AML-193 (cell line): ENCODE measurements around the gene MORC3.
A peak's percentile ranks its signal among the peaks of the same experiment; 100 is the strongest.
"Not testable (repeated sequence)": the region's sequence is repeated elsewhere in the genome, so short reads cannot be mapped to it uniquely, and the experiment has no call there.

Experiments
- DNase-seq, 2 experiments: peaks; one replicate each; lab custom pipeline; 2025; lab: John Stamatoyannopoulos, UW

The MORC3 gene

DNA sequence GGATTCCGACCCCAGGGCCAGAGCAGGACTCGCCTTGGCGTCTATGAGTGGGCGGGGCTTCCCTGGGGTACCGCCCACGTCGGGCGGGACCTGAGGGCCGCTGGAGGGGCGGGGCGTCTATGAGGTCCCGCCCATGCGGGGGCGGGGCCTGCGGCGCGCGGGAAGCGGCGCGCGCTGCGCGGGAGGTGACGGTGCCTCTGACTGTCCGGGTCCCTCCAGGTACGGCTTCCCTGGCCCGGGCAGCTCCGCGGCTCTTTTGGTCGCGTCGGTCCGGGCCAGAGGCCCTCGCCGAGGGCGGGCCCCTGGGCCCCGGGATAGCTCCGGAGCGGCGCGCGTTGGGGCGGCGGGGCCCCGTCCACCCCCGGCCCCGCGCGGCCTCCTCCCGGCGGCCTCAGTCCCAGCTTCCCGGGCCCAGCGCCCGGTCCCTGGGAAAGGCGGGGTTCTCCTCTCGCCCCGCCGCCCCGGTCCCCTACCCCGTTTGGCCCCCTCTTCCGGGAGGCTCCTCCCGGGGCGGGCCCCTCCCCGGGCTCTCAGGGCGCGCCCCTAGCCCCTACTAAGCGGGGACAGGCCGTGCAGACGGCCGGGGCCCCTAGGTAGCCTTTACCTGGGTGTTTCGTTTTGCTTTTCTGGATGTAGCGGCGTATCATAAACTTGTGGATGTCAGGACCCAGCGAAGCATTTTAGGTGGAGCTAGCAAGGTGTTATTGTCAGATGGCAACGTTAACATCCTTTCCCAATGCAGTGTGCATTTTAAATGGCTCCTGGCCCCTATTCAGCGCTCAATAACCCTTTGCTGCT lies 65.4 kb downstream of the MORC3 start, which contains the start of gene CHAF1B:
TSS of gene CHAF1B (plus strand) at position 160 of the 798 bp plus-strand sequence. CDS start 745 bp downstream, outside the sequence.
- peak; percentile 16 to 45 for DNase-seq

DNA sequence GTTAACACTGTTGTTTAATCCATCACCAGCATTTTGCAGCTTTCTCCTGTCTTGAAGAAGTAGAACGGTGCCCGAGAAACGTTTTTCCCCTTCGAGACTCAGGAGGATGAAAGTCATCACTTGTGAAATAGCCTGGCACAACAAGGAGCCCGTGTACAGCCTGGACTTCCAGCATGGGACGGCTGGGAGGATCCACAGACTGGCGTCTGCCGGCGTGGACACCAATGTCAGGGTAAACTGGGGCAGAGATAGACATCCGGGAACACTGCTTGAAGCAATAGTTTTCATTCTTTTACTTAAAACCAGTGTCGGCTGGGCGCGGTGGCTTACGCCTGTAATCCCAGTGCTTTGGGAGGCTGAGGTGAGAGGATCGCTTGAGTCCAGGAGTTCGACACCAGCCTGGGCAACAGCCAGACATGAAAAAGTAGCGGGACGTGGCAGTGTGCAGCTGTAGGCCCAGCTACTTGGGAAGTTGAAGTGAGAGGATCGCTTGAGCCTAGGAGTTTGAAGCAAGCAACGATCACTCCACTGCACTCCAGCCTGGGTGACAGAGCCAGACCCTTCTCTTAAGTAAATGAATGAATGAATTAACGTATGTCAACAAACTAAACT lies 66.1 kb downstream of the MORC3 start:
- DNase-seq, result no peak

DNA sequence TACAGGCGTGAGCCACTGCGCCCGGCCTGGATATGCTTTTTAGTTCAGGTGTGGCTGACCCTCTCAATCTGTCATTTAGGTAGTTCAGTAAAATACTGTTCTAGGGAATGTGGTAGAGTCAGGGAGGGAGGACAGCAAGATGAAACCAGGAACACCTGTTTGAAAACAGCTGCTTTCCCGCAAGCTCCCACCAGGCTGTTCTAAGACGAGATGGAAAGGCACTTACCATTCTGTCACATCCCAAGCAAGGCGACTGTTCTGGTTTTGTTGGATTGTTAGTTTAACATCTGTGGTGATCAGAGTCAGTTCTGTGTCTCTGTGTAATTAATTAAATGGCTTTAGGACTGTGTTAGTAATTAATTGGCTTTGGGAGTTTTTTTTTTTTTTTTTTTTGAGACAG lies 68.1 kb downstream of the MORC3 start:
- no peak for DNase-seq

DNA sequence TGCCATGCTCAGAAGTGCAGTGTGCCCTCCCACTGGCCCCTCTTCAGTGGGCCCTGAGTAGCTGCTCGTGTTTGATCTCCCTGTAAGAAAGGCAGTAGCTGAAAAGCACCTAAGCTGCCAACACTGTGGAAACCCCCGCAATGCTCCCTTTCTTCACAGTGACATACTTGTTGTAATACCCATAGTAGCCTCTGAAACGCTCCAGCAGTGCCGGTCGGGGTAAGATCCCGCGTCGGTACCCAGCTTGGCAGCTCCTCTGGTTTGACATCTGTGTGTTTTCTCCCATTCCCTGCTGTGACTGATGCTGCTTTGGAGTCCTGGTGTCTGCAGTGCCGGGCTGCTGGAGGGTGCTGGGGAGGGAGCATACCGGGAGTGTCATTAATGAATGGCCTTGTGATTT lies 68.8 kb downstream of the MORC3 start:
- no peak for DNase-seq

DNA sequence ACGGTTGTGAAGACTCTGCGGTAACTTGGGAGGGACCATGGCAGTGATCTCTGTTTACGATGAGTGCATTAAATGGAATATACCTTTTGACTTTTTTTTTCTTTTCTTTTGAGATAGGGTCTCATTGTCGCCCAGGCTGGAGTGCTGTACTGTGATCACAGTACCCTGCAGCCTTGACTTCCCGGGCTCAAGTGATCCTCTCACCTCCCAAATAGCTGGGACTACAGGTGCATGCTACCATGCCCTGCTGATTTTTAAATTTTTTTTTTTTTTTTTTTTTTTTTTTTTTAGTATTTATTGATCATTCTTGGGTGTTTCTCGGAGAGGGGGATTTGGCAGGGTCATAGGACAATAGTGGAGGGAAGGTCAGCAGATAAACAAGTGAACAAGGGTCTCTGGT lies 71.7 kb downstream of the MORC3 start:
- not testable (repeated sequence) for DNase-seq

DNA sequence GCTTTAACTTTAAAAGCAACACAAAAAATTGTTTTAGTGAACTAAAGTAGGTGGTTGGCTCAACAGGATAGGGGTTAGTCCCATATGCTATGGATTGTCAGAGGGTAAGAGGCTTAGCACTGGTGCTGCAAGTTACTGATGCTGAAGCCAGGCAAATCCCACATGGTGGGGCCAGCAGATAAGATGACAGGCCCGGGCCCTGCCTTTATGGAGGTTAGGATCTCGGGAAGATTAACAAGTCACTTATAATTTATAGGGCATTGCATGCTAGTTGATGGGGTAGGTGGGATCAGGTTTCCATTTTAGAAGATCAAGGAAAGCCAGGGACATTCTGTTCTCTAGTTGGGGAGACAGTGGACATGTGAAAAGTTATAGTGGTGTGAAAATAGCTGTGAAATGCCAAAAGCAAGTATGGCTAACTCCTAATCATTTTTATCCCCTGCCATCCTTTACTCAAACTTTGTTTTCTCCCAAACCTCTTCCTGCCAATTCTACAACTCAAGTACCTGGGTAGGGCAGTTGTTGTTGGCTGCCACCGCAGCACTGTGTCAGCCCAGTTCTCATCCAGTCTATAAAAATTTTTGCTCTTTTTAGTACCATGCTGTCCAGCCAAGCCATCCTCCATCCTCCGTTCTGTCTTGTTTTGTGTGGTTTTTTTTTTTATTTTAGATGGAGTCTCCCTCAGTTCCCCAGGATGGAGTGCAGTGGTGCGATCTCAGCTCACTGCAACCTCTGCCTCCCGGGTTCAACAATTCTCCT lies 75.5 kb downstream of the MORC3 start:
- DNase-seq, result no peak

DNA sequence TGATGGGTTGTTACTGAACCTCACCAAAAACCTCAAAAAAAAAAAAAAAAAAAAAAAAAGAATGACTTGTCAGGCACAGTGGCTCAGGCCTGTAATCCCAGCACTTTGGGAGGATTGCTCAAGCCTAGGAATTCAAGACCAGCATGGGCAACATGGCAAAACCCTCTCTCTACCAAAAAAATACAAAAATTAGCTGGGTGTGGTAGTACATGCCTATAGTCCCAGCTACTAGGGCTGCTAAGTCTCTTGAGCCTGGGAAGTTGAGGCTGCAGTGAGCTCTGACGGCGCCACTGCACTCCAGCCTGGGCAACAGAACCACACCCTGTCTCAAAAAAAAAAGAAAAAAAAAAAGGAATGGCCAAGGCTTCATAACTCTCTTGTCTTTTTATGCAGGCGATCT lies 76.3 kb downstream of the MORC3 start:
- no peak for DNase-seq

DNA sequence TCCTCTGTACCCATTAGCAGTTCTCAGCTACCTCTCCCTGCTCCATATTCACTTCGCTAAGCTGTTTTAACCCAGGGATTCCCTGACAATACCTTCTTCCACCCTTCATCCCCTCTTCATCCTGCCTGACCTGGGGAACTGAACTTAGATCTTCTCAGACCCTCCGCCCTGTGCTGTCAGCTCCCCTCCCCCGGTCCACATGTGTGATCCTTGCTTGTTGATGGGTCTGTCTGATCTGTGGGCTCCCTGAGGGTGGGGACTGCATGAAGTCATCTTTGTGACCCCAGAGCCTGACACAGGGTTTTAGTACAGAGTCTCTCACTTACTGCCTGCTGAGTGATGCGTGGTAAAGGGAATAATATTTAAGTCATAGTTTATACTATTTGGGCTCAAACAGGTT lies 77.0 kb downstream of the MORC3 start:
- DNase-seq, result no peak

DNA sequence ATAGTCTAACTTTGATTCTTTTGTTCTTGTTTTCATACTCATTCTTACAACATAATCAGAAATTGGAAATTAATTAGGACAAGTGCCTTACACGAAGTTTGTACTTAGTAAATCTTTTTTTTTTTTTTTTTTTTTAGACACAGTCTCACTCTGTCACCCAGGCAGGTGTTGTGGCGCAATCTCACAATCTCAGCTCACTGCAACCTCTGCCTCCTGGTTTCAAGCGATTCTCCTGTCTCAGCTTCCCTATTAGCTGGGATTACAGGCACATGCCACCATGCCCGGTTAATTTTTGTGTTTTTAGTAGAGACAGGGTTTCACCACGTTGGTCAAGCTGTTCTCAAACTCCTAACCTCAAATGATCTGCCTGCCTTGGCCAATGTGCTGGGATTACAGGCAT lies 77.6 kb downstream of the MORC3 start:
- no peak for DNase-seq

DNA sequence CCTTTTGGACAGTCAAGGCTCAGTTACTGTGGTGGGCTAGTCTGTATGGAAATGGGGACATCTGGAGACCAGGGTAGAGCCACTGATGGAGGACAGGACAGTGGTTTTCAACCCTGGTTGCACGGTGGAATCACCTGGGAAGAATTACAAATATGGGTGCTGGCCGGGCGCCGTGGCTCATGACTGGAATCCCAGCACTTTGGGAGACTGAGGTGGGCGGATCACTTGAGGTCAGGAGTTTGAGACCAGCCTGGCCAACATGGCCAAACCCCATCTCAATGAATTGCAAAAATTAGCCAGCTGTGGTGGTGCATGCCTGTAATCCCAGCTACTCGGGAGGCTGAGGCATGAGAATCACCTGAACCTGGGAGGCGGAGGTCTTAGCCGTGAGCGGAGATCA lies 79.7 kb downstream of the MORC3 start:
- not testable (repeated sequence) for DNase-seq

DNA sequence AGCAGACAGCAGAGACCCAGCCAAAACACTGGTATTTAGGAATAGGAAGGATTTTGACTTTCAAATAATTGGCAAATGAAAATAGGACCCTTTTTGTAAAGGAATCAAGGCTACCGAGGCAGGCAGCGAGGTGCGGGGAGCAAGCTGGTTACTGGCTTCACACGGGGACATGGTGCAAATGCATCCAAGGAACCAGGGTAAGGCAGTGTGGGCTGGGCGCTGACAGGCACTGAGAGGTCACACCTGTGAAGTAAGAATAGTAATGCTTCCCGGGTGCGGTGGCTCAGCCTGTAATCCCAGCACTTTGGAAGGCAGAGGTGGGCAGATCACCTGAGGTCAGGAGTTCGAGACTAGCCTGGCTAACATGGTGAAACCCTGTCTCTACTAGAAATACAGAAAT lies 80.7 kb downstream of the MORC3 start:
- DNase-seq, result no peak

DNA sequence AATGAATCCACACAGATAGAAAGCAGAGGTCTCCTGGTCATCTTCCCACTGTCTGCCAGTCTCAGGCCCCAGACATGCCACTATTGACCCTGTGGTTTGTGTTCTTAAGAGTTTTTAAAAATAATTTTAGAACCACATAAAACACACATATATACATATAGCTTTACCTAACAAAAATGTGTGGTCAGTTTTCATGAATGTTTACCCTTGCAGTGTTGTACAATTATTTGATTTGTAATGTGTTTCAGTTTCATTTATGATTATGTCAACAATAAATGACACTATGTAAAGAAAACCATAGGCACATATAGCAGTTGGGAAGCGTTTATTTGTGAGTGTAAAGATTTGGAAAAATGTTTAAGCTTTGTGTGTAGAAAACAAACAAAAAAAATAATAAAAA lies 82.3 kb downstream of the MORC3 start:
- DNase-seq, result no peak

DNA sequence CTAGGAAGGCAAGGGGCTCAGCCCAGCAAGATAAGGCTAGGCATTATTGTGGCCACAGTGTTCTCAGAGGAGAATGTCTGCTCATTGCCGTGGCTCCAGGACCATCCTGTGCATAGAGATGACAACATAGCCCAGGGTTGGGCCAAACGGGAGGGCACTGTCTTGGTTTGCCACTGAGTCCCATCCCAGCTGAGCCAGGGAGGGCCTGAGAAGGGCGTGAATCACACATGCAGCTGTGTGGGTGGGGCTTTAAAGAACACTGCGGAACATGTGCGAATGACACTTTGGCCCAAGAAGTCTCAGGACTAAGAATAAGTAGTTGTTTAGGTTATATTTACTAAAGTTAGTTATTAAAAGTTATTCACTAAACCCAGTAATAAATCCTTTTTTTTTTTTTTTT lies 83.7 kb downstream of the MORC3 start:
- DNase-seq, result no peak

DNA sequence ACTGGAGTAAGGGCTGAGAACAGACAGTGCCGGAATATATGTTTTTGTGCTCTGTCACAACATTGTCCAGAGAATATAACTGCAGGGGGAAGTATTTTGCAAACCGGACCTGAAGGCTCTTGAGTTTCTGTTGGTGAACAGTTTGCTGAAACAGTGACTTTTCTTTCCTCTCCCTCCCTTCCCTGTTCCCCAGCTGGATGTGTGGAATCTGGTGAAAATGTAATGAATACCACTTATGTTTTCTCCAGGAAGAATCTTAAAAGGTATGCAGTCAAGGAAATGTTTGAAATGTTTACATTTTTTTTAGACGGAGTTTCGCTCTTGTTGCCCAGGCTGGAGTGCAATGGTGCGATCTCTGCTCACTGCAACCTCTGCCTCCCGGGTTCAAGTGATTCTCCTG lies 88.6 kb downstream of the MORC3 start:
- no peak for DNase-seq

DNA sequence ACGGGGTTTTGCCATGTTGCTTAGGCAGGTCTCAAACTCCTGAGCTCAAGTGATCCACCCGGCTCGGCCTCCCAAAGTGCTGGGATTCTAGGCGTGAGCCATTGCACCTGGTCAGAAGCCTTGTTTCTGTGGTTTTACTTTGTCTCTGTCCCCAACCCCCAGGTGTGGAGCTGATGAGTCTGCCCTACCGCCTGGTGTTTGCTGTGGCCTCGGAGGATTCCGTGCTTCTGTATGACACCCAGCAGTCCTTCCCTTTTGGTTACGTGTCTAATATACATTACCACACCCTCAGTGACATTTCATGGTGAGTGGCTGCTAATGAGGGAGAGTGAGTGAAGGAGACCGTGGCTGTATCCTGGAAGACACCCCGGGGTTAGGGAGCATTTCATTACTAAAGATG lies 91.3 kb downstream of the MORC3 start:
- DNase-seq, result no peak

DNA sequence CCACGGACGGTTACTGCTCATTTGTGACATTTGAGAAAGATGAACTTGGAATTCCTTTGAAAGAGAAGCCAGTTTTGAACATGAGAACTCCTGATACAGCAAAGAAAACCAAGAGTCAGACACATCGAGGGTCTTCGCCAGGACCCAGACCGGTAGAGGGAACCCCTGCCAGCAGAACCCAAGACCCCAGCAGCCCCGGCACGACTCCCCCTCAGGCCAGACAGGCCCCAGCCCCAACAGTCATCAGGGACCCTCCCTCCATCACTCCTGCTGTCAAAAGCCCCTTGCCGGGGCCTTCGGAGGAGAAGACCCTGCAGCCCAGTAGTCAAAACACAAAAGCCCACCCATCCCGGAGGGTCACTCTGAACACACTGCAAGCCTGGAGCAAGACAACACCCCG lies 92.9 kb downstream of the MORC3 start:
- DNase-seq, result no peak

DNA sequence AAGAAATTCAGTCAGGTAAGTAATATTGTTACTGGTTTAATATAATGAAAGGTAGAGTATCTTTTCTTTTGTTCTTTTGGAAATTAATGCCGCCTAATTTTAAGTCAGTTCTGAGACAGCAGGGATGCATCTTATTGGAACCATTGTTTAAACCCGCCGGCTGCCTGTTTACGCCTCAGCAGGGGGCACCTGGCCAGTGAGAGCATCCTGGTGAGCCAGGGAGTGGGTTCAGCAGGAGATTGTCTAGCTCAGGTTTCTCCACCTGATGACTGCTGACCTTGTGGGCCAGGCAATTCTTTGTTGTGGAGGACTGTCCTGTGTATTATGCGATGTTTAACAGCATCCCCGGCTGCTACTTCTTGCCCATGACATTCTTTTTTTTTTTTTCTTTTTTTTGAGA lies 95.4 kb downstream of the MORC3 start:
- DNase-seq, result no peak

DNA sequence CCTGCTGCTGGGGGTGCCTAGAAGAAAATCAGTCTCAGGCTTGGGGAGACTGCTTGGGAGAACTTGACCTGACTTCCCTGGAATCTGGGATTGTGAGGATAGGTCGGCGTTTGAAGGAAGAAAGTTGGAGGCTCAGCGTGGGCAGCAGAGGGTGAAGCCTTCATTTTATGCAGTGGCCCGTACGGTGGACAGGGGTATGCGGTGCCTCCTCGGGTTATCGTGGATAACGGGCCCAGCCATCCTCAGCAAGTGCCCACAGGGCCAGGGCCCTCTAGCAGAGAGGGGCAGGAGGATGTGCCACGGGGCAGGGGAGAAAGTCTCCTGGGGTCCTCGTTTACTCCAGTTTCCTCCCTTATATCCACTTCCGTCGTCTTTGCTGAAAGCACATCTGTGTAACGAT lies 99.2 kb downstream of the MORC3 start:
- no peak for DNase-seq

DNA sequence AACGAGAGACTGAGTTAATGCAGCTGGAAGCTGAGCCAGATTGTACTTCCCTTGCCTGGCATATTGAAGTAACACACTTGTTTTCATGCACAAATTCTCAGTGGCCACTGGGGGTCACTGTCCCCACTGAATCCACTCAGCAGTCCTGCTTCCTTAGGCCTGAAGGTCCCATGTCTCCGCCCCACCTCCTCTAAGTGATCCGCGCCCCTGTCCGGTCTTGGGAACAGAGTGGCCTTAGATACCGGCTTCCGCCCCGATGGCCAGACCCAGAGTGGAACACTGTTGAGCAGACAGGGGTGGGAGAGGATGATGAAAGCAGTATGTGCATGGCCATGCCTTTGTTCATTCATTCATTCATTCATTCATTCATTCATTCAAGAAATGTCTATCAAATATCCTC lies 100.0 kb downstream of the MORC3 start:
- DNase-seq, result peak; percentile 38 to 54

DNA sequence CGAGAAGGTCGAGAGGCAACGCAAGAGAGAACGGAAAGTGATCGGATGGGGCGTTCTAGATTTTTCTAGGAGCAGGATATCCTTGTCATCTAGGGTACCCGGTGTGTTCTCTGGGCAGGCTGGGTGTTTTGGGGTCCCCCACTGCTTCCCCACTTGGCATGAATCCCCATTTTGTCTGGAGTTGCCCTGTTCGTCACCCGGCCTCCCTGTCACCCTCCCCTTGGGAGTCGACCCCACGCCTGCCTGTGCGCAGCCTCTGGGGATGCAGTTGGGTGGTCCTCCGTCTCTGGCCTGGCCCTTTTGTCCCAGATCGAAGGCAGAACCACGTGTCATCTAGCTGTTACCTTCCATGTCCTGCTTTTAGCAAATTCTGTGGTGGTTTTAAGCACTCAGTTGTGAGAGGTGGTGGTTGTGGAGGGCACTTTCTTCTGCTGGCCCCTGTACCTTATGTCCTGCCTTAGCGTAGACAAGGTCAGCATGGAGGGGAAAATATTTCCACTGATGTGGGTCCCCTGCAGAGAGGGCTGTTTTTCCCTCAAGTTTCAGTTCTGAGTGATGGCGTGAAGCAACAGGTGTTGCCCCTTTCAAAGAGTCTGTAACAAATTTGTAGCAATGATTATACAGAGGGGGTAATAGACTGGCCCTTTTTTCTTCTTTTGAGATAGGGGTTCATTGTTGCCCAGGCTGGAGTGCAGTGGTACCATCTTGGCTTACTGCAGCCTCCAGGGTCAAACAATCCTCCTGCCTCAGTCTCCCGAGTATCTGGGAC lies 100.8 kb downstream of the MORC3 start:
- DNase-seq, result no peak

DNA sequence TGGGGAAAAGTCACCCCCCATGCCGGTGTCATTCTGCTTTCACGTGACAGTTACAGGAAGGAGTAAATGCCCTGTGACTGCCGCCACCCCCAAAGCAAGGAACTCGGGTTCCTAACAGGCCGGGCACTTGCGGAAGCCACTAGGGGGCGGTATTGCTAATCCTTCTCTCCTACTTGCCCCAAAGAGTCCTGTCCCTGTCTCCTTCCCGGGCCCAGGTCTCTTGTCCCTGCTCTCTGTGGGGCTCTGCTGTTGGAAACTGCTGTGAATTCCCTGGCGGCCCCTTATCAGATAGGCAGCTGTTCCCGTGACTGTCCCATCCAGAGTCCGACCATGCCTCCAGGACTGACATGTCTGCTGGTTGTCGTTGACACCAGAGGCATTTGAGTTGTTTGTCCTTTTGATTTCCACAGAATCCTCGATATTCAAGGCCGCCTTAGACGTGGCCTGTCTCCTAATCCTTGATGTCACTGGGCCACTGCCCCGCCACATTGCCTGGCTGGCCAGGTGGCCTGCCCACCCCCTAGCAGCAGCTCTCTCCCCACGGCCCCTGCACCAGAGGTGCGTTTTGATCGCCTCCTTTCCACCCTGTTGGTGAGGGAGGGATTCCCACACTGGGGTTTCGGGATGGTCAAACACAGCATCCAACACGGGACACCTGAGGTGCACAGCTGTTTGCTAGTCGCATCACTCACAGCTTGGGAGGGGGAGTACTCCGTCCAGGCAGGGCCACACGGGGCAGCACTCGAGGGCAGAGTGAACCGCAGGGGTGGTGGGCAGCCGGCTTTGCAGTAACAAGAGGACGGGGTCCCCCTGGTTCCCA lies 102.5 kb downstream of the MORC3 start:
- DNase-seq, result peak; percentile 32 to 35
